ENCODE measurements around the gene HMGXB3.

HMGXB3 gene

DNA sequence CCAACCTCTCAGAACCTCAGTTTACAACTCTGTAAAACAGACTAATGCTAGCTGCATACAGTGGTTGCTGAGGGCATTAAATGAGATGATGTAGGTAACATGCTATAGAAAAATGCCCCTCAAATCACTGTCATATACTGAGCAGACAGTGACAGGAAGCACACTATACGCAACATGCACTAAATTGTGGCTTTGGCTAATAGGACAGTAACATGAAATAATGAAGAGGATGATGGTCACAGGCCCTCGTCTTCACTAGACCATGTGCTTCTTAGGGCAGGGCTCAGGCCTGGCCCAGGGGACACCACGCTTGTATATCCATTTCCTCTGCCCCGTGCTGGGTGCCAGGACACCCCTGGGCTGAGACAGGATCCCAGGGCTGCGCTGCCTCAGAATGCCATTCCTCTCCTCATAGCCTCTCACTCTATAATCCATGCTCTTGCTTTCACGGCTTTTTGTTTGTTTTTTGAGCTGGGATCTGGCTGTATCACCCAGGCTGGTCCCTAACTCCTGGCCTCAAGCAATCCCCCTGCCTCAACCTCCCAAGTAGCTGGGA is 66.9 kb downstream of the HMGXB3 start (continued):
- TF ChIP-seq, protein P1, sequence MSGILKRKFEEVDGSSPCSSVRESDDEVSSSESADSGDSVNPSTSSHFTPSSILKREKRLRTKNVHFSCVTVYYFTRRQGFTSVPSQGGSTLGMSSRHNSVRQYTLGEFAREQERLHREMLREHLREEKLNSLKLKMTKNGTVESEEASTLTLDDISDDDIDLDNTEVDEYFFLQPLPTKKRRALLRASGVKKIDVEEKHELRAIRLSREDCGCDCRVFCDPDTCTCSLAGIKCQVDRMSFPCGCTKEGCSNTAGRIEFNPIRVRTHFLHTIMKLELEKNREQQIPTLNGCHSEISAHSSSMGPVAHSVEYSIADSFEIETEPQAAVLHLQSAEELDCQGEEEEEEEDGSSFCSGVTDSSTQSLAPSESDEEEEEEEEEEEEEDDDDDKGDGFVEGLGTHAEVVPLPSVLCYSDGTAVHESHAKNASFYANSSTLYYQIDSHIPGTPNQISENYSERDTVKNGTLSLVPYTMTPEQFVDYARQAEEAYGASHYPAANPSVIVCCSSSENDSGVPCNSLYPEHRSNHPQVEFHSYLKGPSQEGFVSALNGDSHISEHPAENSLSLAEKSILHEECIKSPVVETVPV (CRISPR knock-in tag; IDR thresholded peaks at IDR 0.05), result no peak
- TF ChIP-seq TCF4 (CRISPR knock-in tag; IDR thresholded peaks at IDR 0.05; ENCODE audit: borderline replicate concordance) (no peak), CSDC2 (CRISPR knock-in tag; IDR thresholded peaks at IDR 0.05) (no peak), ARNTL (CRISPR knock-in tag; IDR thresholded peaks at IDR 0.05; ENCODE audit: borderline replicate concordance, low read depth) (no peak), ZFP3 (CRISPR knock-in tag; IDR thresholded peaks at IDR 0.05) (no peak), TSHZ2 (CRISPR knock-in tag; IDR thresholded peaks at IDR 0.05) (no peak), ISL1 (CRISPR knock-in tag; IDR thresholded peaks at IDR 0.05) (no peak)

DNA sequence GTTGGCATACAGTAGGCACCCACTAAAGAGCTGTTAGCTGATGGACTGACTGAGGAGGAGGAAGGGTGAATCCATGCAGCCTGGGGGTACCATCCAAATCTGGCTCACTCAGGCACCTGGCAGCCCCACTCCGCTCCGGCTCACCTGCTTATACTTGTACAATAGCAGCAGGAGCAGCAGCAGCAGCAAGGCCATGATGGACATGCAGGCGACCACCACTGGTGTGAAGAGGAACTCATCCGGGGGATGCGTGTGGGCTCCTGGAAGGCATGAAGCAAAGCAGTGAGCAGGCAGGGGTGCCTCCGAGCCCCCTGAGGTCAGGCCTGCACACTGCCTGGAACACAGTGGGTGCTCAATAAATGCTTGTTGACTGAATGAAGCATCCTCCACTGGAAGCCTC is 67.5 kb downstream of the HMGXB3 start:
- no peak for ATAC-seq
- TF ChIP-seq ZNF565 (CRISPR knock-in tag; conservative IDR thresholded peaks at IDR 0.05; ENCODE audit: low read depth) (no peak), GLIS3 (CRISPR knock-in tag; IDR thresholded peaks at IDR 0.05) (no peak), TOX (CRISPR knock-in tag; IDR thresholded peaks at IDR 0.05; ENCODE audit: borderline replicate concordance) (no peak), SNAI2 (CRISPR knock-in tag; IDR thresholded peaks at IDR 0.05) (no peak), ARNTL (CRISPR knock-in tag; IDR thresholded peaks at IDR 0.05; ENCODE audit: borderline replicate concordance, low read depth) (no peak), ZNF70 (CRISPR knock-in tag; IDR thresholded peaks at IDR 0.05) (no peak), PATZ1 (CRISPR knock-in tag; IDR thresholded peaks at IDR 0.05; ENCODE audit: borderline replicate concordance) (no peak), ZFP30 (CRISPR knock-in tag; IDR thresholded peaks at IDR 0.05) (no peak), ISL1 (CRISPR knock-in tag; IDR thresholded peaks at IDR 0.05) (no peak), TSHZ2 (CRISPR knock-in tag; IDR thresholded peaks at IDR 0.05) (no peak), BACH2 (CRISPR knock-in tag; IDR thresholded peaks at IDR 0.05; ENCODE audit: borderline replicate concordance) (no peak), TCF4 (CRISPR knock-in tag; IDR thresholded peaks at IDR 0.05; ENCODE audit: borderline replicate concordance) (no peak), RARB (CRISPR knock-in tag; IDR thresholded peaks at IDR 0.05) (no peak), PPARA (CRISPR knock-in tag; IDR thresholded peaks at IDR 0.05; ENCODE audit: borderline replicate concordance) (no peak), POU6F1 (CRISPR knock-in tag; IDR thresholded peaks at IDR 0.05; ENCODE audit: borderline replicate concordance, low read depth) (no peak), ZC3H10 (CRISPR knock-in tag; IDR thresholded peaks at IDR 0.05) (no peak)
- TF ChIP-seq, protein P2, sequence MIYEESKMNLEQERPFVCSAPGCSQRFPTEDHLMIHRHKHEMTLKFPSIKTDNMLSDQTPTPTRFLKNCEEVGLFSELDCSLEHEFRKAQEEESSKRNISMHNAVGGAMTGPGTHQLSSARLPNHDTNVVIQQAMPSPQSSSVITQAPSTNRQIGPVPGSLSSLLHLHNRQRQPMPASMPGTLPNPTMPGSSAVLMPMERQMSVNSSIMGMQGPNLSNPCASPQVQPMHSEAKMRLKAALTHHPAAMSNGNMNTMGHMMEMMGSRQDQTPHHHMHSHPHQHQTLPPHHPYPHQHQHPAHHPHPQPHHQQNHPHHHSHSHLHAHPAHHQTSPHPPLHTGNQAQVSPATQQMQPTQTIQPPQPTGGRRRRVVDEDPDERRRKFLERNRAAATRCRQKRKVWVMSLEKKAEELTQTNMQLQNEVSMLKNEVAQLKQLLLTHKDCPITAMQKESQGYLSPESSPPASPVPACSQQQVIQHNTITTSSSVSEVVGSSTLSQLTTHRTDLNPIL (CRISPR knock-in tag; IDR thresholded peaks at IDR 0.05; ENCODE audit: low read depth), result no peak
